Measurements from ENCODE around the gene WIPI1.

DNA sequence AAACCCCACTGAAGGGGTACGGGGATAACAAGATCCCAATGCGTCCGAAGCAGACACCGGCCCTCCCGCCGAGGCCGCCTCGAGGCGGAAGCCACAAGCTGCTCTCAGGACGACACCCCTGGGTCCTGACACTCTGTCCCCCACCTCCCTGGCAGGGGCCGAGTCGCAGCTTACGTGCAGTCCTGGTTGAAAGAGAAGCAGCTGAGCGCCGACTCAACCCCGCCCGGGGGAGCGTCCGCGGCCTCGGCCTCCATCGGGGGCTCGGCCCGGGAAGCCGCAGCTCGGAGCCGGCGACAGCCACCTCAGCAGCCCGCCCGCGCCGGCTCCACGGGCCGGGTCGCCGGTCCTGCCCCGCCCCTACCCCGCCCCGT, at the start of gene WIPI1:
- TF ChIP-seq, protein P1, sequence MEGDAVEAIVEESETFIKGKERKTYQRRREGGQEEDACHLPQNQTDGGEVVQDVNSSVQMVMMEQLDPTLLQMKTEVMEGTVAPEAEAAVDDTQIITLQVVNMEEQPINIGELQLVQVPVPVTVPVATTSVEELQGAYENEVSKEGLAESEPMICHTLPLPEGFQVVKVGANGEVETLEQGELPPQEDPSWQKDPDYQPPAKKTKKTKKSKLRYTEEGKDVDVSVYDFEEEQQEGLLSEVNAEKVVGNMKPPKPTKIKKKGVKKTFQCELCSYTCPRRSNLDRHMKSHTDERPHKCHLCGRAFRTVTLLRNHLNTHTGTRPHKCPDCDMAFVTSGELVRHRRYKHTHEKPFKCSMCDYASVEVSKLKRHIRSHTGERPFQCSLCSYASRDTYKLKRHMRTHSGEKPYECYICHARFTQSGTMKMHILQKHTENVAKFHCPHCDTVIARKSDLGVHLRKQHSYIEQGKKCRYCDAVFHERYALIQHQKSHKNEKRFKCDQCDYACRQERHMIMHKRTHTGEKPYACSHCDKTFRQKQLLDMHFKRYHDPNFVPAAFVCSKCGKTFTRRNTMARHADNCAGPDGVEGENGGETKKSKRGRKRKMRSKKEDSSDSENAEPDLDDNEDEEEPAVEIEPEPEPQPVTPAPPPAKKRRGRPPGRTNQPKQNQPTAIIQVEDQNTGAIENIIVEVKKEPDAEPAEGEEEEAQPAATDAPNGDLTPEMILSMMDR (IDR thresholded peaks at IDR 0.05), result no peak
- no peak for TF ChIP-seq POLR2AphosphoS5 (IDR thresholded peaks at IDR 0.05; ENCODE audit: insufficient read depth in 1 of 2, low read depth in 1 of 2)
